Right ventricle myocardium superior (tissue), 1 donor: Measurements from ENCODE around the gene EBF4. TPM values are rescaled to one million over a fixed set of nuclear protein-coding genes. Genes with fewer than 3 reads are reported as not detected.
"Not testable (repeated sequence)": the region's sequence is repeated elsewhere in the genome, so short reads cannot be mapped to it uniquely, and the experiment has no call there.

Experiments used
- ATAC-seq: fragments of 200-7000 bp; cut with Tn5 transposase; one replicate; pipeline ENCODE4 v1.9.1; 2020; ENCODE audit warnings: mild to moderate bottlenecking; ENCODE audit not compliant: poor library complexity
- DNase-seq: peaks from one replicate; pipeline ENCODE4 v3.0.0-alpha.2; 2020
- intact Hi-C: fragments of 100-400 bp; cut with DNase I; formaldehyde crosslinking; loops from one replicate; pipeline ENCODE4 v1.11.2; 2022
- total RNA-seq: library from RNA; stranded (reverse); fragmentation: NEBNext Ultra II Directional; extraction: Animal tissue kit (Norgen Biotek cat#: 25700); gene quantifications from one replicate; pipeline ENCODE4 v1.2.1, GENCODE V29; 2021
- donor health status: DM: no; HTN: yes; CAD: no; lungs with severe emphysema.

EBF4 gene
- total RNA-seq, 1 donor from 2014 or later, result 2.9 TPM

GRCh38 chr20:2763186-2763585 lies 70.6 kb downstream of the EBF4 start:
- DNase-seq, result no peak
- ATAC-seq, result no peak
- intact Hi-C loops, result no loop called here

- intact Hi-C loops, result no loop called here
- DNase-seq (peak; percentile 61), ATAC-seq (peak; percentile 85)
These were observed 75.4 kb downstream of the EBF4 start for GRCh38 chr20:2767768-2768631.

- ATAC-seq, result no peak
These were observed 76.0 kb downstream of the EBF4 start for GRCh38 chr20:2768632-2769015.

GRCh38 chr20:2770091-2770490 lies 77.5 kb downstream of the EBF4 start:
- ATAC-seq, DNase-seq, intact Hi-C loops: not testable (repeated sequence)

More at GRCh38 chr20:2768632-2769015, 76.0 kb downstream of the EBF4 start:
- intact Hi-C loops, result no loop called here
- no peak for DNase-seq

GRCh38 chr20:2771631-2772080 lies 79.1 kb downstream of the EBF4 start:
- intact Hi-C loops, result no loop called here
- no peak for DNase-seq
- ATAC-seq, result no peak

- ATAC-seq (no peak), DNase-seq (no peak)
- intact Hi-C loops, result no loop called here
These were observed 81.2 kb downstream of the EBF4 start for GRCh38 chr20:2773812-2774211.

GRCh38 chr20:2775139-2775538 lies 82.6 kb downstream of the EBF4 start:
- no peak for ATAC-seq
- no peak for DNase-seq
- intact Hi-C loops, result no loop called here

- DNase-seq (no peak), ATAC-seq (no peak)
- intact Hi-C loops, result no loop called here
These were observed 86.2 kb downstream of the EBF4 start for GRCh38 chr20:2778602-2779321.

- ATAC-seq (no peak), DNase-seq (no peak)
- intact Hi-C loops, result no loop called here
These were observed 88.4 kb downstream of the EBF4 start for GRCh38 chr20:2780948-2781347.

GRCh38 chr20:2783908-2784566 lies 91.5 kb downstream of the EBF4 start:
- intact Hi-C loops, result no loop called here
- no peak for ATAC-seq

GRCh38 chr20:2793471-2793870 lies 100.9 kb downstream of the EBF4 start:
- DNase-seq (no peak), ATAC-seq (no peak)
- intact Hi-C loops, result no loop called here

More at GRCh38 chr20:2783908-2784566, 91.5 kb downstream of the EBF4 start:
- no peak for DNase-seq

- DNase-seq (no peak), ATAC-seq (no peak)
- intact Hi-C loops, result no loop called here
These were observed 101.7 kb downstream of the EBF4 start for GRCh38 chr20:2794202-2794748.

GRCh38 chr20:2794866-2795447 lies 102.4 kb downstream of the EBF4 start:
- intact Hi-C loops, result no loop called here
- DNase-seq (no peak), ATAC-seq (no peak)

GRCh38 chr20:2795451-2795850 lies 102.9 kb downstream of the EBF4 start:
- DNase-seq, result no peak
- intact Hi-C loops, result no loop called here
- ATAC-seq, result no peak

GRCh38 chr20:2796011-2796660 lies 103.6 kb downstream of the EBF4 start:
- no peak for ATAC-seq
- no peak for DNase-seq
- intact Hi-C loops, result no loop called here

- DNase-seq (no peak), ATAC-seq (no peak)
- intact Hi-C loops, result no loop called here
These were observed 104.8 kb downstream of the EBF4 start for GRCh38 chr20:2797136-2797983.

GRCh38 chr20:2798095-2798805 lies 105.7 kb downstream of the EBF4 start:
- DNase-seq (no peak), ATAC-seq (no peak)
- intact Hi-C loops, result no loop called here
